HG03066 (cell line): Measurements from ENCODE around the gene ITM2C.

Source experiments
- ATAC-seq: cut with Tn5 transposase; IDR thresholded peaks from one replicate; pipeline ENCODE4 v1.9.1; 2021; ENCODE audit warnings: low read depth; ENCODE audit not compliant: unreplicated experiment

The ITM2C gene

DNA sequence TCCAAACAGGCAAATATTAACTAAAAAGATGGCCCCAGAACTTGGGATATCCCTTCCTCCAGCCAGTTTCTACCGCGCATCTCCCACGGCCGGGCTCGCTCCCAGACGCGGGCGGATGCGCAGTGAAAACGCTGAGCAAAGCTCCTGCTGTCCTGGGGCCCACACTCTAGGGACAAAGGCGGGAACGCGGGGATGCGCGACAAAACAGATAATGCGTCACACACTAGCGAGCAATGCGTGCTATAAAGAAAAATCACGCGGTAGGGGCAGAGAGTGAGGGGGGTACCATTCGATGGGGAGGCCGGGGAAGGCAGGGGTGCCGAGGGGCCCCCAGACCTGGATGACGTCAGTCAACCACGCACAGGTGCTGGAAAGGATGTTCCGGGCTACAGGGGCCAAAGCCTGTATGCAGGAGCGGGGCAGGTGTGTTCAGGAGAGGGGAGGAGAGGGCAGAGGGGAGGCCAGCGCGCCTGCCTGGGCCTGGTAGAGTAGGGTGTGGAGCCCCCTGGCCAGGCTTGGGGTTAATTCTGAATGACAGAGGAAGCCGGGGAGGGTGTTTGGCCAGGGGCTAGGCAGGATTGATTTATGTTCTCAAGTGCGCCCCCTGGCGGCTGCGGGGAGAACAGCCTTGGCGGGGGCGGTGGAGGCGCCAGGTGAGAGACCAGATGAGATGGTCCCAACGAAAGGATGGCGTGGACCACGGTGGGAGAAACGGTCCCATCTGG is 14.9 kb upstream of the ITM2C start:
- ATAC-seq = no peak

DNA sequence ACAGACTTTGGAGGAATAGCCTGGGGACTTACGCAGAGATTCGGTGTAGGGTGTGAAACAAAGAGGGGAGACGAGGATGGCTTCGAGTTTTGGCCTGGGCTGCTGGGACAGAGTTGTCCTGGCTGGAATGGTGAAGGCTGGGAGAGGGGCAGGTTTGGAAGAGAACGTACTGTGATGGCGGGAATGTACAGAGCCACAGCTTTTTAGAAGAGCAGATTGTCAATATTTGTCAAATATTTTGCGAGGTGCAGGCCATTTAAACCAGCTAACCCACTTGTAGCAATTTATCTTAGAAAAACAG is 14.4 kb upstream of the ITM2C start:
- no peak for ATAC-seq

DNA sequence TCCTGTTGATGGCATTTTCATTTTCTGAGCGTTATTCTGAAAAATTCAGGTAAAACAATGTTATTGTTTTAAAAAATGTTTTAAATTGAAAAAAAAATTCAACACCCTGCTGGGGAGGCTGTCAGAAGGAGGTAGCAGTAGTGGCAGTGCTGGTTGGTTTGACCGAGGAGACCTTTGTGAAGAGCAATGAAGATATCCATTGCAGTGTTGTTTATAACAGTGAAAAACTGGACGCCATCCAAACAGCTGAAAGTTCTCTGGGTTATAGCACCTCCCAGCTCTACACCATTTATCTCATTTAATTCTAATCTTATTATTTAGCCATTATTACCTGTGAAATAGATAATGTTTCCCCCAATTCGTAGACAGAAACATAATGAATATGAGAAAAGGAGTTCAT is 12.6 kb upstream of the ITM2C start:
- ATAC-seq = no peak

DNA sequence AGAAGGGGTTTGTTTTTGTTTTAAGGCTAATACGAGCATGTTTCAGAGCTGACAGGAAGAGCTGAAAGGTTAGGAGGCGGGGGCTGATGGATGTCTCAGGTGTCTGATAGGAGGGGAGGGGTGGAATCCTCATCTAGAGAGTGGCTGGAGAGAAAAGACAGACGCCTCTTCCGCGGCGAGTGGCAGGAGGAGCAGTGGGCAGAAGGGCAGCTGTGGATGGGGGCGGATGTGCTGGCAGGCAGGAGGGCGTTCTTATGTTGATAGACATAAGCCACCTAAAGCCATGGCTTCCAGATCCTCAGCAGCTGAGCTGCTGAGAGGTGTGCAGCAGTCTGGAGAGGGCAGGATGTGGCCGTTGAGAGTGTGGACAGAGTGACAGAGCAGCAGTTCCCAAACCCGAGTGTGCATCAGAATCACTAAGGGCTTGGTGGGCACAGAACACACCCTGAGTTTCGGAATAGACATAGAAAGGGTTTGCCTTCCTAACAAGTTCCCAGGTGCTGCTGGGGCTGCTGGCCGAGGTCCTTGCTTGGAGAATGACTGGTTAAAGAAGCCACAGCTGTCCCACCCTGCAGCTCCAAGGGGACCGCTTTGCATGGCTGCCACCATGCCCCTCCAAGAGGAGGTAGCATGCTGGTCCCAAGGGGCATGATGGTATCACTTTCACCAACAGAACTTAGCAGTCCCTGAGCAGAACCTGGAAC is 3.0 kb upstream of the ITM2C start:
- no peak for ATAC-seq

DNA sequence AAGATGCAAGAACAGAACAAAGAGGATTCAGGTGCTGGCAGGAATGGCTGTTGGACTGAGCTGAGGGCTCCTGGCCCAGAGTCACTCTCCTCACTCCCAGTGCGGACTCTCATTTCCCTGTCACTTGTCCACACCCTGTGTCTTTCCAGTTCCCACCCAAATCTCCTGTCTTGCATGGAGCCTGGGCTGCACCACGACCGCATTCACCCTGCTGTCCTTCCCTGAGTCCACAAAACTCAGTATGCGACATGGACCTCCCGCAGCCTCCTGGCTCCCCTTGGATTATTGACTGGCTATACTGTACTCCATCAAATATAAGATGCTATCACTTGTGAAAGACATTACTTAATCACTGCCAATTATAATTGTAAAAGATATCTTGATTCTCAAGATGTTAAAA is 2.5 kb upstream of the ITM2C start:
- no peak for ATAC-seq

DNA sequence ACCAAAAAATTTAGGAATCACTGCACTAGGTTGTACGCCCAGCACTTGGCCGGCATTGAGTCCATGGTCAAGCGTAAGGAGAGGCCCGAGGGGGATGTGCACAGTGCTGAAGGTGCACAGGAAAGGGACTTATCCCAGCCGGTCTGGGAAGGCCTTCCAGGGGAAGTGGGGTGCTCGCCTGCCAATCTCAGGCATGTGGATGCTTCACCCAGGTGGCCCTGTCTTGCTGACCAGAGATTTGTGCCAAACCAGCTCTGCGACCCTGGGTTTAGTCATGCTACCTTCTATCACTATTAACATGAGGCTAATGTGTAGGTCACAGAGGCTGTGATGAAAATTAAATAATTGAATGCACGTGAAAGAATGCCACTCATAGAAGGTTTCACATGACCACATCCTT is 1.7 kb upstream of the ITM2C start:
- ATAC-seq = no peak

DNA sequence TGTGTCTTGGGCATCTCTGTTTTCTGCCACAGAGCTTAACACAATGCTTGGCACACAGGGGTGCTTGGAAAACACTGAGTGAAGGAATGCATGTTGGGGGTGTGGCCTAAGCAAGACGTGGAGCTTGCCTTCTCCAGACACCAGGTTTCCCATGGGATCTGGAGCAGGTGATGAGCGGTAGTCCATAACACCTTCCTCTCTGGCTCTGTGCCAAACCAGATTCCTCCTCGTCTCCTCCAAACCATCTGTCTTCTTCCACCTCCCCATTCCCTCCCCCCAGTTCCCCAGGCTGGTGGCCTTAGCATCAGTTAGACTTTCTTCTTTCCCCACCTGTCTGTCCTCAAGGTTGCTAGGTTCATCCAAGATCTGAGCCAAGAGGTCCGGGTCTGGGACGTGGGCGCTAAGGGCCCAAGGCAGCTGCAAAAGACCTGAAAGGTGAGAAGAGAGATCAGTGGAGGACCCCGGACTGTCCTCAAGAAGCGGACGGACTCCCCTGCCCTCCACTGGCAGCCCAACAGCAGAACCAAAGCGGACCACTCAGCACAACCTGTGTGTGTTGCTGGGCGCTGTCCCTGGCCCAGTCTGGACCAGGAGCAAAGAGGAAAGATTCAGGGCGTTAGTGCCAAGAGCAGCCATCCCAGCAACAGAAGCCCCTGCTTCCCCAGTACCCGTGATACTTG is 1.2 kb upstream of the ITM2C start:
- no peak for ATAC-seq

DNA sequence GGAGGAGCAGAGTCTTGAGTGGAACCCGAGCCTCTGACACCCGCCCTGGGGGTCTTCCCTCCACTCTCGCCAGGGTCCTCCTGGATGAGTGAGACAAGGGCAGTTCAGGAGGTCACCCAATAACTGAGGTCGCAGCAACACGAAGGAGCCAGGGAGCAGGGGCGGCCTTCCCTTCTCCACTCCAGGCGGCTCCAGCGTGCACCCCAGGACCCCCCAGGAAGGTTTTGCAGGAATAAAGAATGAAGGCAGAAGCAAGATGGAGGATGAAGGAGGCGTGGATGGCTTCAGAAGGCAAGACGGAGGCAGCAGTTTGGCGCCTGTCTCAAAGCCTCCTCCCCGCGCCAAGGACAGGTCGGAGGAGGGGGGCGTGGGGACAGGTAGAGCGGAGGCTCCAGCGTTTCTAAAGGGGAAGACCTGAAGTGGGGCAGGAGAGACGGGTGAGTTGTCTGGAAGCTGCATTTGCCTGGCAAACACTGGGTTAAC is 579 bp upstream of the ITM2C start:
- ATAC-seq = no peak

DNA sequence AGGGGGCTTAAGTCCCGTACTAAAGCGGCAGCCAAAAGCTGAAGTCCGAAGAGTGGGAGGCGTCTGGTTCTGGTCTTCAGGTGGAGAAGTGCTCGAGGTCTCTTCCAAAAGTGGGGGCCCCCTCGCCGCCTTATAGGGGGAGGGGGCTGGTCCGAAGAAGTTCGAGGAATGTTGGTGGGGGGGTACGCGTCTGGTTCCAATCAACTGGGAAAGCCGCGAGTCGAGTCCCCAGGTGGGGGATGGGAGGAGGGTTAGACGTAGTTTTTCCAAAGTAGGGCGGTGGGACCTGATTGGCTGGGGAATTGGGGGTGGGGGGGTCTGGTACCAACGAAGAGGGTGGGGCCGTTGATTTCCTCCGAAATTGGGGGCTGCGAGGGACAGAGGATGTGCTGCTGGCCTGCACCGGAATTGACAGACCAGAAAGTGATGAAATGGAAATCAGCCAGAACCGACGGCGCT is 594 bp downstream of the ITM2C start:
- no peak for ATAC-seq

DNA sequence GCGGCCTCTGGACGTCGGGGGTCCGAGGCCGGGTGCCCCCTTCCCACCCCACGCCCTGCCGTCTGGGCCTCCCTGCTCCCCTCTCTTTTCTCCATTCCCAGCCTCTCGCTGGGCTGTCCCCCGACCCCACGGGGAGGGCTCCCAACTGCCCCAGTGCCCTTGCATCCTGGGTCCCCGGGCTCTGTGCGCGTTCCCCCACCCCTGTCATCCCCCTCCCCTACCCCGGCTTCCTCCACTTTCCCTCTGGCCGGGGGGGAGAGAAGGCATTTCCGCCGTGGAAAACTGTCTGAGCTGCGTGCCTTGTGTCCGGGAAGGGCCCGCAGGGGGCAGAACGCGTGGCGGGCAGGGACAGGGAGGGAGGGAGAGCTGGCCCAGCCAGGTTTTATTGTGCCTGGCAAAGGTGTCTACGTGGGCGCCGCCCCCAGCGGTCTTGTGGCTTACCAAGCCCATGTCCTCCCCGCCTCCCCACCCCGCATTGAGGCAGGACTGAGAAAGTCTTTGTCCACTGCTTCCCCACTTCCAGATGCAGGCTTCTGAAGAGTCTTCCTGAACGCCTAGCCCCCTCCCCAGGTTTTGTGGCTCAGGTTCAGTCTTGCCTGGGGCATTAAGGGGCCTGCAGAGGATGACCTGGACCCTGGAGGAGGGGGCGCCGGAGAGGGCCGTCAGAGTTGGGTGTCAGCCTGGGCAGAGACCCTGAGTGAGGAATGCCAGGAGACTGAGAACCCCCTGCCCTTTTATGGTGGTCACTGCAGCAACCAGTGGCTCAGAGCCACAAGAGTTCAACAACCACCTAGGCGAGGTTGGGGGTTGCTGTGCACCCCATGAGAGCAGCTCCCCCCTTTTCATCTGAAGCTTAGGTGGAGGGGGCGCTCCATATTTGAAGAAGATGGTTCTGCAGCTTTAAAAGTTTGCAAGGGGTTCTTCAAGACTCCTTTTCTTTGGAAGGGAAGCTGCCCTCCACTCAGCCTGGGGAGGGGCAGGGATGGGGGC is 1.3 kb downstream of the ITM2C start:
- ATAC-seq = no peak

DNA sequence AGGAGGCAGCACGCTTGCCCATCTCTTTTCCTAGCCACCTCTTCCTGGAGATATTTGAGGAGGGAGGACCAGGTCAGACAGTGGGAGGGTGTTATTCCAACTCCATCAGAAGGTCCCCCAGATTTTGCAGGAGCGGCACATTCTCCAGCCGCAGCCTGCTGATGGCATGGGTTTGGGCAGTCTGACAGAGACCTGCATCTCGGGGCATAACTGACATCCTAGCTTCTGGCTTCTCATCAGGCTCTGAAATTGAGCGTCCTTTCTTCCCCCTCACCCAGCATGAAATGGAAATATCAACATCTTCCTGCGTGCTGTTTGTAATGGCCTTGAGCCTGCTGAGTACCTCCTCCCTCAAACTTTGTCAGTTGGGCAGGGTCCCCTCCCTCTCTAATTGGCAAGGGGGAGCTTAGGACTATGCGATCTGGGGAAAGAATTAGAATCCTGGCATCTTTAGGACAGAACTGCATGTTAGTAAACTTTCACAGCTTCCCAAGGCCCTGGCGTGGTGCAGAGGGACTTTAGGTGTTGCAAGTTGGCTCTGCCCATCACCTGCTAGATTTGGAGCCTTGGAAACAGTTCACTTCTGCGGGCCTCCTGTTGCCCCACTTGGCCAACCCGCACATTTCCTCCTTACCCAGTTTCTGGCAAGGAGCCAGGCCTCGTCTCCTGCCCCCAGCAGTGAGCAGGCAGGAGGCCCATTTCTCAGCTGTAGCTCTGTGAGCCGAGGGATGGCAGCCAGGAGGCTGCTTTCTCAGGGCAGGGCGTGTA is 2.2 kb downstream of the ITM2C start:
- no peak for ATAC-seq

DNA sequence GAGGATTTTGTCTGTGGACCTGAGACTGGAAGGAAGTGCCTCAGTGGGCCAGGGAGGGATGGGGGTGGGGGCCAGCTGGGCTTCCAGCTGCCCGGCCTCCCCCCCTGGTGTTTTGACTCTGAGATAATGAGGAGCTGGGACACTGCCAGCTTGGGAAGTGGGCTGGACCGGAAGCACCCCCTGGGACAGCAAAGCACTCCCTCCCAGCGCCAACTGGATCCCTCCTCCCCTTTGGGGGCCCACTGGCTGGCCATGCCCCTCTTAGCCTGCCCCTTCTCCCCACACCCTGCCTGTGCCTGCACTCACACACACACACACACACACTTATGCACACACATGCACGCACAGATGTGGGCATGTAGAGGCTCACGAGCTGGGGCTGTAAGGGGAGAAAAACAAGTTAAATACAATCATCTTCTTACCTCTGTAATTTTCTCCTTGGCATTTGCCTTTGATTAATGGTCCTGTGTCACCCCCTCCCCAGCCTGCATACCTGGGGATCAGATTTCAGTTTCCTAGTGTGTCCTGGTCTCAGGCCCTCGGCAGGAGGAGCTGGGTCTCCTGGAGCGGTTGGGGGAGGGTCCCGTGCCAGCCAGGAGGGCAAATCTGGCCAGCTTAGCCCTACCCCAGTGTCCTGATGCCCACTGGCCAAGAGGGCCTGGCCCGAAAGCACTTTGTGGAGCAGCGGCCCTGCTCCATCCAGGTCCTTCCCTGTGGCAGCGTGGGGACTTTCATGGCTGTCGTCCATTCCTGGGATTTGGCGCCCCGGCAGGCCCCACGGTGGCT is 3.6 kb downstream of the ITM2C start:
- no peak for ATAC-seq

DNA sequence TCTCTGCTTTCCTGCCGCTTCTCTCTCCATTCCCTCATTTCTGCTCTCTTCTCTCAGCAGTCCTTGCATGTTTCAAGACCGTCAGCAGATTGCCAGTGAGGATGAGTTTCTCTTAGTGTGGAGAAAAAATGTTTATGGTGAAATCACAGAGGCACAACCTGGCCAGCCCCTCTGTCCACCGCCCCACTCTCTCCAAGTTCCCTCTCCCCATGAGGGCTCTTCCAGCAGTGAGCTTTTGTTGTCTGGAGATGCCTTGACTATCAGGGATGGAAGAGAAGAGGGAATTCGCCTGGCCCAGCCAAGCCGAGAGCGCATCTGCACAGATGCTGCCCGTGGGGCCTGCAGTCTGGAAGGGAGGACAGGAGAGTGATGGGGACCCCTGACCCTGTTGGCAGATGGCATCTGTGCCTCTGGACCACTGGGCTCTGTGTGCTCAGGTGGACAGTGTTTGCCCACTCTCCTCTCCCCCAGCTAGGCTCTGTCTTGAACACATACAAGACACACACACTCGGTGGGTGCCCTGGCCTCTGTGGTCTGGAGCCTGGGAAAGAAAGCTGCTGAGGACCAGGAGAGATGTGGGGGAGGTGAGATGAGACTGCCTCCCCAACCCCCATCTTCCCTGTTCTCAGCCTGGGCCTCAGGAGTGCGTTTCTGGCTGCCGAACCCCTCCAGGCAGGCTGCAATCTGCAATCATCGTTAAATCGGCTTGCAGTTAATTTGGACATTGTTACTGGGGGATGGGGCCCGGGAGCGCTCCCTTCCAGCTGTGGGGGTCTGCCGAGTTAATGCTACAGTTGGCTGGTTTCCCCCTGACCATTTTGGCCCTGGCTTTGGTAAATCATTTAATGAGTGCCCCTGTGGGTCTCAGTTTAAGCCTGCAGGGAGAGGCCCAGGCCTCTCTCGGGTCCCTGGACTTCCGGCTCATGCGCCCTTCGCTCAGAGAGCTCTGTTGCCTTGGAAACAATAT is 4.5 kb downstream of the ITM2C start:
- ATAC-seq = no peak

DNA sequence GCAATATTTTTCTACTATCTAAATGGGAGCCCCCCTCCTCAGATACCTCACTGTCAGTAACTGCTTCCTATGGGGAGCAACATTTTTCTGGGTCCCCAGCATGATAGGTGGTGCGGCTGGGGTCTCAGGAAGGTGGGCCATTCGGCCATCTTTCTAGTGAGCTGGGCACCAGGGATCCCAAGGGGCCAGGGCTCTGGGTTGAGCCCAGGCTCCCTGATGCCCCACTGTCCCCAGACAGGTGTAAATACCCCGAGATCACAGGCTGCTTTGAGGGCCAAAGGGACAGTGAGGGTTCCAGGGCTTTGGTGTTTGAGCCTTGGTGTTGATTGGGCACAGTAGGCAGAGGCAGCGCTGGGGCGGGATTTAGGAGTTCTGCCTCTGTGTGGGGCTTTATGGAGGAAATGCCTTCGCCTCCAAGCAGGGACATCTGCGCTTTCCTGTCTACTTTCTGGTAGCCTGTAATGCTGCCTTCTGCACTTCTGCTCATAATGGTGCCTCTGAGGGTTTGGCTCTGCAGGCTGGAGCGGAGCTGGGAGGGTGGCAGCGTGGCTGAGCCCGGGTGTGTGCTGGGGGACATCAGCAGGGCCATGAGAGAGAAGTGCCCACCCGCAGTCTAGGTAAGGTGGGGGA is 5.3 kb downstream of the ITM2C start:
- ATAC-seq = no peak

DNA sequence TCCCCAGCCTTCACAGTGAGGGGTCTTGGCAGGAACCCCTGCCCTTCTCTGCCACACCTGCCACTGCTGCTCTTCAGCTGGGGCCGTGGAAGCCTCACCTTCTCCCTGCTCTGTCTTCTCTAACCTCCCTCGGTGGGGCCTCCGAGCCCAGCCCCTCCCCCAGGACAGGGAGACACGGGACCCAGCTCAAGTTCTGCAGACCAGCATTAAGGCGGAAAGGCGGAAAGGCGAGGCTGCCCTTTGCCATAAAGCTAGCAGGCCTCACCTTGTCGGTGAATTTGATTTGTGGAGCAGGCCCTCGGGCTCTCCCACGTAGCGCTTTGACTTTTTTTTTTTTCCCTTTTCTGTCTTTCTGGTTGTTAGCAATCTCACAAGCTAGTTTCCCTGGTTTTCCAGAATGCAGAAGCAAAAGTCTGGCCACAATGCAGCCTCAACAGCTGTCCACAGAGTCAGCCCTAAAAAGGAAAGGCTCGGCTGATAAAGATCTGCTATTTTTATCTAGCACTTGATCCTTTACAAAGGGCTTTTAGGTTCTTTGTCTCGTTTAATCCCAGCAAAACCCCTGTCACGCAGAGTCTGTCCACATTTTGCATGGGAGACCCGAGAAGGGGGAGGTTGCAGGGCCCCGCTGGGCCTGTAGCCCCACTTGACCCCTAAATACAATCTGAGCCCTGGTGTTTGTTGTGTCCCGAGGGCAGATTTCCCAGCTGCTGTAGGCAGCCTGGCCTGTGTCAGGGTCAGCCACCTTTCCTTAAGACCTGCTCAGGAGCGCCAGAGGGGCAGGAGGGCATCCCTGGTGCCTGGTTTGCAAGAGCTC is 6.0 kb downstream of the ITM2C start:
- no peak for ATAC-seq

DNA sequence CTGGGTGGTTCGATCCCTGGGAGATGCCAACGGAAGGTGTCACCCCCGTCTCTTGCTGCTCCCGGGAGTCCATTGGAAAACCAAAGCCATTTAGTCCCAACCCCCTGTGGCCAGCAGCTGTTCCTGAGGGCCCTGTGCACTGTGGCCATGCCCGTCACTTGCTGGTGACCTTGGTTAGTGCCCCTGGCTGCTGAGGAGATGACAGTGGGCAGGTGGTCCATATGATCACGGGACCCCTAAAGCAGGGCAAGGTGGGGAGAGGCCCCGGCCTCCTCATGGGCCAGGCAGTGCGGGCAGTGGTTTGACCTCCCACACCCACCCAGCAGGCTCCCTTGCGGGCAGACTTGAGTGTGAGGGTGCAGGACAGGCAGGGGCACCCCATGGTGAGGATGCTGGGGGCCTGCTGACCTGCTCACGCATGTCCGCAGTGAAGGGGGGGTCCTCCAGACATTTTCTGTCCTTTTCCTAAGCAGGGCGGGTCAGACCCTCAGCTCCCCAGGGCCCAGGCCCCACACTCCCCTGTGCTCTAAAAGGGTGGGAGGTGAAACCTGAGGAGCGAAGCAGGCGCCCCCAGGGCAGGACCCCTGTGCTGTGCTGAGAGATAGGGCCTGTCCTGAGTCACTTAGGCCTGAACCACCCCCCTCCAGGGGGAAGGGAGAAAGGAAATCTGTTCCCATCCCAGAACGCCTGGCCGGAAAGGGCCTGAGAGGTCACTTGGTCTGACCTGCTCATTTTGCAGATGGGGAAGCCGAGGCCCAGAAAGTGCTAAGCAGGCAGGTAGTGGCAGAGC is 6.8 kb downstream of the ITM2C start:
- no peak for ATAC-seq
